Panc1 (cell line): ENCODE results near the gene SNX4. TPM values are rescaled to one million over a fixed set of nuclear protein-coding genes. Genes with fewer than 3 reads are reported as not detected.

Experiments
- ATAC-seq: fragments of 200-7000 bp; cut with Tn5 transposase; 2 replicates; pipeline ENCODE4 v1.9.1; 2020; ENCODE audit warnings: mild to moderate bottlenecking, moderate library complexity
- BruUV-seq: library from RNA; stranded (reverse); fragments of 400-500 nt; replicated peaks from 2 replicates; lab custom pipeline; 2021; lab: Mats Ljungman, UMichigan
- CTCF ChIA-PET: fragments of 300-600 bp; sonication (Branson Sonifier 250); formaldehyde crosslinking; loops from one replicate; lab custom pipeline; 2022; ENCODE audit warnings: antibody characterized with exemption; lab: Charles Lee
- POLR2A ChIA-PET: fragments of 300-600 bp; sonication (Branson Sonifier 250); formaldehyde crosslinking; loops from one replicate; lab custom pipeline; 2022; ENCODE audit warnings: antibody characterized with exemption; lab: Charles Lee
- DNase-seq: peaks from one replicate; pipeline ENCODE4 v3.0.0-alpha.2; 2010; ENCODE audit warnings: low read depth, low spot score
- H3K27ac ChIP-seq: 2 replicates; pipeline ENCODE4 v1.5.1; 2011; ENCODE audit warnings: mild to moderate bottlenecking, low read length, inconsistent platforms
- H3K27me3 ChIP-seq: fragments of 200-500 bp; sonication (Bioruptor generic); 2 replicates; pipeline ENCODE4 v1.6.0; 2014; ENCODE audit warnings: low read length, inconsistent platforms; ENCODE audit not compliant: control insufficient read depth, insufficient read depth
- H3K36me3 ChIP-seq: fragments of 200-500 bp; sonication (Bioruptor generic); 2 replicates; pipeline ENCODE4 v1.5.1; 2014; ENCODE audit warnings: inconsistent platforms, mild to moderate bottlenecking, low read length, moderate library complexity; ENCODE audit not compliant: control insufficient read depth, insufficient read depth
- H3K4me1 ChIP-seq: 2 replicates; pipeline ENCODE4 v1.5.1; 2011; ENCODE audit warnings: inconsistent platforms, mild to moderate bottlenecking, low read length, moderate library complexity; ENCODE audit not compliant: control insufficient read depth, insufficient read depth
- H3K4me3 ChIP-seq, 2 experiments: 2 replicates each; pipeline ENCODE4 v1.5.1; 2011 to 2012; ENCODE audit warnings: low read depth in 2 of 2, low read length in 2 of 2, mild to moderate bottlenecking in 2 of 2, inconsistent platforms in 1 of 2, moderate library complexity in 1 of 2
- H3K9me3 ChIP-seq: fragments of 200-500 bp; sonication (Bioruptor generic); 2 replicates; pipeline ENCODE4 v1.5.1; 2014; ENCODE audit warnings: low read depth, mild to moderate bottlenecking, inconsistent platforms, low read length, moderate library complexity; ENCODE audit not compliant: control insufficient read depth, insufficient read depth
- CTCF ChIP-seq: fragments of 450-650 bp; IDR thresholded peaks from 2 replicates; pipeline ENCODE4 v1.5.1; 2017; ENCODE audit warnings: mild to moderate bottlenecking
- POLR2AphosphoS5 ChIP-seq: IDR thresholded peaks from 2 replicates; pipeline ENCODE4 v1.6.1; 2012; ENCODE audit warnings: mild to moderate bottlenecking, low read depth, low read length, moderate library complexity
- REST ChIP-seq, 2 experiments: IDR thresholded peaks; 2 replicates each; pipeline ENCODE4 v1.6.1; 2011 to 2012; ENCODE audit warnings: low read depth in 2 of 2, control low read depth in 1 of 2, low read length in 1 of 2, mild to moderate bottlenecking in 1 of 2, moderate library complexity in 1 of 2; ENCODE audit not compliant: insufficient read depth in 1 of 2
- SIN3A ChIP-seq: IDR thresholded peaks from 2 replicates; pipeline ENCODE4 v1.6.1; 2012; ENCODE audit warnings: low read depth, mild to moderate bottlenecking, low read length, moderate library complexity, borderline replicate concordance; ENCODE audit not compliant: insufficient read depth
- TCF7L2 ChIP-seq: IDR thresholded peaks from 2 replicates; pipeline ENCODE4 v1.6.1; 2011; ENCODE audit warnings: mild to moderate bottlenecking, low read depth, low read length, inconsistent platforms
- in situ Hi-C: cut with HindIII; loops from 2 replicates; pipeline ENCODE4 v1.10.0; 2016; ENCODE audit warnings: low sequenced_read_pairs, low pct_unique_long_range_greater_than_20kb
- intact Hi-C: fragments of 100-400 bp; cut with micrococcal nuclease; formaldehyde crosslinking; loops from one replicate; pipeline ENCODE4 v1.10.0; 2022; ENCODE audit not compliant: unreplicated experiment
- total RNA-seq: library from RNA; stranded (reverse); gene quantifications from one replicate; pipeline ENCODE4 v1.2.1, GENCODE V29; 2021; ENCODE audit not compliant: unreplicated experiment

Gene SNX4
- total RNA-seq, 1 experiment from 2014 or later, result 34.3 TPM

- no peaks in the 10 kb centered on the region for H3K27me3 ChIP-seq
- in situ Hi-C loops (no loop called here), intact Hi-C loops (no loop called here)
- no peak for TF ChIP-seq TCF7L2
- no peak for TF ChIP-seq SIN3A
- no peak for TF ChIP-seq CTCF
- TF ChIP-seq REST (IDR thresholded peaks at IDR 0.05; ENCODE audit: insufficient read depth in 1 of 2, low read depth in 2 of 2, low read length in 1 of 2), result no peak
- TF ChIP-seq POLR2AphosphoS5, result no peak
- ChIA-PET POLR2A (no interaction called here), CTCF (no interaction called here)
- BruUV-seq, result no TSS peak
- ATAC-seq (no peak), DNase-seq (no peak)
- no peaks in the 10 kb centered on the region for H3K4me1 ChIP-seq
- H3K4me3 ChIP-seq, result no peak overlapping the region
- H3K36me3 ChIP-seq, result no peaks in the 10 kb centered on the region; the same call in 1 of the 2 replicates
- H3K9me3 ChIP-seq, result no peaks in the 10 kb centered on the region
- H3K27ac ChIP-seq, result no peak overlapping the region
Observed at GRCh38 chr3:125477701-125478100, 42.3 kb downstream of the SNX4 start.

GRCh38 chr3:125470671-125471070 is 49.3 kb downstream of the SNX4 start:
- H3K27me3 ChIP-seq, result no peaks in the 10 kb centered on the region
- CTCF ChIA-PET, result interaction anchor here (0.6 kb wide), 2 partner anchors 30 to 476 kb away, joined by 3 to 6 read pairs; no protein-coding TSS in a partner anchor
- intact Hi-C loops (no loop called here), in situ Hi-C loops (no loop called here)
- POLR2A ChIA-PET, result interaction anchor here (0.6 kb wide), 1 partner anchor 443 kb away, joined by 7 read pairs; no protein-coding TSS in a partner anchor
- no peaks in the 10 kb centered on the region for H3K4me1 ChIP-seq
- no TSS peak for BruUV-seq
- no peak for TF ChIP-seq TCF7L2
- no peak for TF ChIP-seq REST (IDR thresholded peaks at IDR 0.05; ENCODE audit: insufficient read depth in 1 of 2, low read depth in 2 of 2, low read length in 1 of 2)
- no peak for TF ChIP-seq POLR2AphosphoS5
- no peak for TF ChIP-seq SIN3A
- no peak for TF ChIP-seq CTCF
- no peak overlapping the region for H3K4me3 ChIP-seq
- ATAC-seq (no peak), DNase-seq (no peak)
- H3K9me3 ChIP-seq, result no peaks in the 10 kb centered on the region
- no peak overlapping the region for H3K27ac ChIP-seq
- peaks cover 17% of the 10 kb centered on the region for H3K36me3 ChIP-seq
